GM12801 (cell line): Measurements from ENCODE around the gene TECR.

Experiments
- TF ChIP-seq, protein P1 (sequence below): IDR thresholded peaks from one replicate; pipeline ENCODE4 v1.5.1; 2011; ENCODE audit warnings: control low read depth; ENCODE audit not compliant: insufficient read length; ENCODE audit errors: extremely low read depth

TECR gene

DNA sequence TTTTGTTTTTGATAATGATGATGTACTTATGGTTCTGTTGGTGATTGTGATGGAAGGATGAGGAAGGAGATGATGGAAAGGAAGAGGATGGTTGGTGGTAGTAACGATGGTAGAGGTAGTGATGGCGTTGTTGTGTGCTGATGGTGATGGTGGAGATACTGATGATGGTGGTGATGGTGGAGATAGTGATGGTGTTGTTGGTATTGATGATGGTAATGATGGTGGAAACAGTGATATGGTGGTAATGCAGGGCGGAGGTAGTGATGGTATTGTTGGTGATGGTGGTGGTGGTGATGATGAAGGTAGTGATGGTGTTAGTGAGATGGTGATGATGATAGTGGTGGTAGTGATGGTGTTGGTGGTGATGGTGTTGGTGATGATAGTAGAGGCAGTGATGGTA, 66.2 kb downstream of the TECR start:
- TF ChIP-seq, protein P1, sequence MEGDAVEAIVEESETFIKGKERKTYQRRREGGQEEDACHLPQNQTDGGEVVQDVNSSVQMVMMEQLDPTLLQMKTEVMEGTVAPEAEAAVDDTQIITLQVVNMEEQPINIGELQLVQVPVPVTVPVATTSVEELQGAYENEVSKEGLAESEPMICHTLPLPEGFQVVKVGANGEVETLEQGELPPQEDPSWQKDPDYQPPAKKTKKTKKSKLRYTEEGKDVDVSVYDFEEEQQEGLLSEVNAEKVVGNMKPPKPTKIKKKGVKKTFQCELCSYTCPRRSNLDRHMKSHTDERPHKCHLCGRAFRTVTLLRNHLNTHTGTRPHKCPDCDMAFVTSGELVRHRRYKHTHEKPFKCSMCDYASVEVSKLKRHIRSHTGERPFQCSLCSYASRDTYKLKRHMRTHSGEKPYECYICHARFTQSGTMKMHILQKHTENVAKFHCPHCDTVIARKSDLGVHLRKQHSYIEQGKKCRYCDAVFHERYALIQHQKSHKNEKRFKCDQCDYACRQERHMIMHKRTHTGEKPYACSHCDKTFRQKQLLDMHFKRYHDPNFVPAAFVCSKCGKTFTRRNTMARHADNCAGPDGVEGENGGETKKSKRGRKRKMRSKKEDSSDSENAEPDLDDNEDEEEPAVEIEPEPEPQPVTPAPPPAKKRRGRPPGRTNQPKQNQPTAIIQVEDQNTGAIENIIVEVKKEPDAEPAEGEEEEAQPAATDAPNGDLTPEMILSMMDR, result no peak

DNA sequence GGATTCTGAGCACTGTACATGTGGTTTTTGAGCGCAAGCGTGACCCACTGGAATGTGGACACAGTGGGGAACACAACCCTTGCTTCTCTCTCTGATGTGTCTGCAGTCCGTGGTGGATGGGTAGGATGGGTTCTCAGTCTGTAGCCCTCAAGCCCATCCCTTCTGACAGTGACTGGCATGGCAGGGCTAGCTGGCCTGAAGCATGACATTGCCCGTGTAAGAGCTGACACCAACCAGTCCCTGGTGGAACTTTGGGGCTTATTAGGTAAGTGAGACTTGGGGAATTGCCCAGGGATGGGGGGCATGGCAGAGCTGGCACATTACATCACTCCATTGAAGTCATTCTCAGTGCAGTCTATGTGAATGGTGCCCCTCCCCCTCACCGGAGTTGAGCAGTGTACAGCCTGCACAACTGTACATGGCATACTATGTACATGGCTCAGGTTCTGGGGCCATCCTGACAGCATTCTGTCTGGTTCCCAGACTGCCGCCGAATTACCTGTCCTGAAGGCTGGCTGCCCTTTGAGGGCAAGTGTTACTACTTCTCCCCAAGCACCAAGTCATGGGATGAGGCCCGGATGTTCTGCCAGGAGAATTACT, 70.3 kb downstream of the TECR start:
- TF ChIP-seq, protein P1, result no peak

DNA sequence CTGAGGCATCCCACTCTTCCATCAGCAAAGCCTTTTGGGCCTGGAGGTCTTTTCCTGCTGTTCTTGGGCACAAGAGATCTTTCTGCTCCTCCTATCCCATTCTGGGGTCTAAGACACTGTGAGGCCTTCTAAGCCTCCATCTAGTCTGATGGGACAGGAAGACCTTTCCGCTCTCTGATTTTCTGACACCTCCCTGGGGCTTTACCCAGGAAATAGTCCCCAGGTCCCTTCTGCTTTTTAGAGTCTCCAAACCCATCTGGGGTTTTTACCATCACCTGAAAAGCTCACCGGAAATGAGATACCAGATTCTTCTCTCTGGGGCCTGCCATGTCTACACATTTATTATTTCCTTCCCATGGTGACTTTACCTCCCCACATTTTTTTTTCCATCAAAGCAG, 74.6 kb downstream of the TECR start:
- TF ChIP-seq, protein P1, result no peak

DNA sequence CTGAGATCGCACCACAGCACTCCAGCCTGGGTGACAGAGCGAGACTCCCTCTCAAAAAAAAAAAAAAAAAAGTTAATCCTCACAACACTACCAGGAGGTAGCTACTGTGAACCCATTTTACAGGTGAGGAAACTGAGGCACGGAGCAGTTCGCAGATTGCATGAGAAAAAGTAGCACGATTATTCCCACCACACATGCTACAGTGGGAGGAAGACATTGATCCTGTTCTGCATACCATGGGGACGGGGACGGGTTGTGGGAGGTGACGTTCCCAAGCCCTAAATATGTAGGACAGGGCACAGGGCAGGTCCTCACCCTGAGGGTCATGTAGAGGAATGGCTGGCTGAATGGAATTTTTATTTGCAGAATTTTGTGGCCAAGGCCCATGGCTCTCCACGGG, 77.2 kb downstream of the TECR start:
- TF ChIP-seq, protein P1, result no peak

DNA sequence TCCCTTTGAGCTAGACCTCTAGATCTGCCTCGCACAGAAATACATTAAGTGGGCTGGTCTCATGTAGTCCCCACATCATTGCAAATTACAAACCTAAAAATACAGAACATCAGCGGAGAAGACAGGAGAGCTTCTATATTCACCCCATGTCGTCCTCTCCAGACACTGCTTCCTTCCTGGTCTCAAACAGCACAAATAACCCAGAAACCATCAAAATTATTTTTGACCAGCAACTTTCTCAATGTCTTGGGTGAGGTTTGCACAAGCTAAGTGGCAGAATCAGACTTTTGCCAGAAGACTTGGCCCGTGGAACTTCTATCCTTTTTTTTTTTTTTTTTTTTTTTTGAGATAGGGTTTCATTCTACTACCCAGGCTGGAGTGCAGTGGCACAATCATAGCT, 81.7 kb downstream of the TECR start:
- TF ChIP-seq, protein P1, result no peak

DNA sequence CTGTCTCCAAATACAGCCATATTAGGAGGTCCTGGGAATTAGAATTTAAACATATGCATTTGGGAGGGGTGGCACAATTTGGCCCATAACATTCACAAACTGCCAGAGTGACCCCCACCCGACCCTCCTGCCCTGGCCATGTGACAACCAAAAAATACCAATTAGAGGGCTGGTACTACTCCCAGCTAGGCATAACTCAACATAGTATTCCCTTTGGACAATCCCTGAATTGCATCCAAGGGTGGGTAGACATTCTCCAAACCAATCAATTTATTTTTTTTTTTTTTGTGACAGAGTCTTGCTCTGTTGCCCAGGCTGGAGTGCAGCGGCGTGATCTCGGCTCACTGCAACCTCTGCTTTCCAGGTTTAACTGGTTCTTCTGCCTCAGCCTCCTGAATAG, 83.3 kb downstream of the TECR start:
- TF ChIP-seq, protein P1, result no peak

DNA sequence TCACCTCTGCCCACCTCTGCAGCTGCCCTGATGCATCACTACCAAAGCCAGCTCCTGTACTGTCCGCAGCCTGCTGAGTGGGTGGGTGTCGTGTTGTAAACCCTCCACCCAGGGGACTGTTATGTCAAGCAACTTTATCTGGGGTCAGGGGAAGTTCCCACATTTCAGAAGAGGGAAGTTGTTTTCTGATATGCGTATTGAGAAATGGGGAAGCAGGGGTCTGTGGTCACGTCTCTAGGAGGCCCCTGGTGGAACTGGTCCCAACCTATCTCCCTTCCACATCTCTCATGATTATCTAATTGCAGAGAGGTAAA, 84.7 kb downstream of the TECR start:
- TF ChIP-seq, protein P1, result no peak
